Hematopoietic multipotent progenitor cell treated with erythropoietin and hydrocortisone succinate and interleukin-3 and kit ligand, for 8 days (in vitro differentiated cells): ENCODE results near the gene ATOH1.

Experiments
- DNase-seq: peaks from one replicate; pipeline ENCODE4 v3.0.0-alpha.2; 2015

ATOH1 gene

DNA sequence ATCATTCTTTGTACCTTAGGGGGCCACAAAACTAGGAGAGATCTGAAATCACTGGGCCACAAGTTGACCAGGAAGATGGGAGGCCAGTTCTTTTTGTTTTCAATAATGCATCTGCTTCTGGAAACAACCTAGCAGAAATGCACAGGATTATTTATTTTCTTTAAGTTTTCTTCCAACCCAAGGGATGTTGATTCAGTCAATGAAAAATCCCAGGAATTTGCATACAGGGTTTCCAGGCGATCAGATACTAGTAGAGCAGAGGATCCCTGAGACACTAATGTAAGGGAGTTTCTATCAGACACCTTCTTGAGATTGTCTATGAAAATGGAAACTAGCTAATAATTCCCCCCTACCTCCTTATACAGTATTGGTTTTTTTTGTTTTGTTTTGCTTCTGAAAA lies 7.4 kb downstream of the ATOH1 start:
- DNase-seq: no peak

DNA sequence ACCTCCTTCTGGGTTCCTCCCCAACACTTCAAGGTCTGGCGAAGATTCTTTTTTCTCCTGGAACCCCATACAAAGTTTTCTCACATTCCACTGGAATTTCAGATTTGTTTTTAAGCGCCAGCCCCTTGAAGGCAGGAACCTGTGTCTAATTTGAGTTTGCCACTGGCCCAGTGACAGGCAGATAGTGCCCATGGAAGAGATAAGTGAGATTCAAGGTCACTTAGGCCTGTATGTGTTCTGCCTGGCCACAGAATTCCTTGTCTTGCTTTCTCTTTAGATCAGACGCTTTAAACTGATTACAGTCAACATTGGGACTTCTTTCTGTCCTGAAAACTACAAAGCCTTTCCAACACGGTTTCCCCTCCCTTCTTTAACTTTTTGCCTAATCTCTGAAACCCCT lies 11.2 kb downstream of the ATOH1 start:
- DNase-seq: no peak

DNA sequence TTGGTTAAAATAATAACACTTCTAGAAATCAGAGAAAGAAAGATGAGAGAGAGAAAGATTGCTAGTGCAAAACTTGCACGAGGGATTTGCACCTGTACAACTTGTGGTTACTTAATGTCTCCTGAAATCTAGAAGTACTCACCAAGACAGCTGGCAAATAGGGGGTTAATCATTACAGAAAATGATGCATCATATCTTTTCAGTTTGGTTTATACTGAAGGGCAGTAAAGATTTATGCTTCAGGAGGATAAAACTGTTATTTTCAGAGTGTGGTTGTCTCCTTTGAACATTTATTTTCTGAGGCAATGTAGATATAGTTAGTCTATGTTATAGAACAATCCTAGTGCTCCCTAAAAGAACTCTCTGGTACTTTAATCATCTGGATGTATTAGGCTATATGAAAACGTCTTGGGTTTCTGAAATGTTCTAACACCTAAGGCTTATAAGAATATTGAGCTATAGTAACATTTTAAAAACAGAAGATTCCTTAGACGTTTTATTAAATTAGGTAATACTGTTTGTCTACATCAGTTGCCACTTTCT lies 13.3 kb downstream of the ATOH1 start:
- DNase-seq: no peak

DNA sequence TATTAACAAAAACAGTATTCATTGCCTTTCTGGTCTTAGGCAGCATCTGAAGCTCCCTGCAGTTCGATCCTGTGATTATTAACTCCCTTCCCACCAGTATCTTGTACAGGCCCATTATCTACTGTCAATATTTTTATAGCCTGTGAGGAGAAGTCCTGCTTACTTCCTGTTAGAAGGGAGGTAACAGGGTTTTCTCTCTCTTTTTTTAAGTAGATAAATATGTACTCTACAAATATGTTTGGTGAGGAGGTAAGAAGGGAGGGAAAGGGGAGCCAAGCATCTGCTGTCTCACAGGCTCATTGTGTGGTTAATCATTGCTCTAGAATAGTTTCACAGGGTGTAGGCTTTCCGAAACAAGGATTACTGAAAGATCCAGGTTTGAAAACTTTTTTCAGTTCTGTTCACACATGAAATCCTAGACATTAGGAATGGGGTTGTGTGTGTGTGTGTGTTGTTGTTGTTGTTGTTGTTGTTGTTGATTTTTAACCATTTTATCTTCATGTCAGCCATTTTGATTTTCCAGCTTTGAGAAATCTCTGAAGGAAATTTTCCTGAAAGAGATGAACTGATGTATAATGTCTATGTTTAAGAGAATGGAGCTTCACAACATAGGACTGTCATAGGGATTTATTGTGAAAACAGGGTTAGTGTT lies 14.2 kb downstream of the ATOH1 start:
- no peak for DNase-seq

DNA sequence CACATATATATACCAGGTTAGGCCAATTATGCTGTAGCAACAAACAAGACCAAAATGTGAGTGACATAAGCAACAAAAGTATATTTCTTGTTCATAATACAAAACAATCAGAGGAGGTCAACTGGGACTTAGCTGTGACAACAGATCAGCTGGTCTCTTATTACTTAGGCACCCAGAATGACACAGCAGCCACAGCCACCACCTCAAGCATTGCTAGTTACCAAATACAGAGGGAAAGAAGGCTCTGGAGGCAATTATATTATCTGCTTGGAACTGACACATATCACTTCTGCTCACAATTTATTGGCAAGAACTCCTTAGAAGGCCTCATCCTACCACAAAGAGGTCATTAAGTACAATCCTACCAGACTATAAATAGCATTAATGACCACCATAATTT lies 15.2 kb downstream of the ATOH1 start:
- no peak for DNase-seq

DNA sequence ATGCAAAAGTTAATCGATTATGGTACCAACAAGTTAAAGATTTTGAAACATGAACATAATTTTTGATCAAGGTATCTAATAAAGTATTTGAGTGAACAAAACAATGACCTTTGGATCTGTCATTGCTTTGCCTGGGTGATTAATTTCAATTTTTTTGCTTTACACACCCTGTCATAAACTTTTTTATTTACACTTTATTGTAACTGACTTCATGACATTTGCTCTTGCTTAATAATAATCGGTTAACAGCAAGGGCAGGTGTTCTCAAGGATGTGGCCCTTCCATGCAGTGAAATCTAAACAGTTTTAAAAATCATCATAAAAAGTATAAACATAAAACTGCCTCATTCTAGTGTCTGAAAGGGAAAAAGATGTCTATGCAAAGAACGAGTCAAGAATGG lies 24.1 kb downstream of the ATOH1 start:
- no peak for DNase-seq

DNA sequence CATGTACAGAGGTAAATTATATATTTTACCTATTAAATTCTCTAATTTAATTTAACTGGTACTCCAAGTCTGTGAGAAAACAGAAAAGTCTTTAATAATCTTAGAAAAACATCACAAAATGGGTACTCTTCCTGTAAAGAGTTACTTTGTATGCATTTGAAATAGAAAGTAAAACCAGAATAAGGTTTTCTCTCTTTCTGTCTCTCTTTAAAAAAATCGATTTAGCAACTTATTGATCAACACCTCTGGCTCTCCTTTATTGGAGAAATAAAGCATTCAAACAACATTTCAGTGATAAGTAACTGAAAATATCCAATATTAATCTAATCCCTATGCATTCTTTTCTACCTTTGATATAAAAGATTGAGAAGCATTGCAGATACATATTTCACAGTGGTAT lies 27.4 kb downstream of the ATOH1 start:
- DNase-seq: no peak

DNA sequence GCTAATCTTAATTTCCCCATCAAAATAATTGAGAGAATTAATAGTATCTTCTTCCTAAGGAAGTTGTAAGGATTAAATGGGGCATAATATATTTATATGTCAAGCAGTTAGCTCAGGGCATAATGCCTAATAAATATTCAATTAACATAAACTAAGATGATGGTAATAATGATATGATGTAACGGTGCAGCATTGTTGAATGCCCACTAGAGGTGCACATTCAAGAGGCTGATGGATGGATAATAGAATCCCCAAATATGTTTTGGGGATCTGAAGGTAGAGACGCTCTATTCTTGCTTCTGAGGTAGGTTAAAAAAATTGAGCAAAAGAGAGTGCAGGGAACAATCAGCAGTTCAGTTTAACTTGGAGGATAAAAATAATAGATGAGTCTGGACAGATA lies 37.1 kb downstream of the ATOH1 start:
- DNase-seq: no peak

DNA sequence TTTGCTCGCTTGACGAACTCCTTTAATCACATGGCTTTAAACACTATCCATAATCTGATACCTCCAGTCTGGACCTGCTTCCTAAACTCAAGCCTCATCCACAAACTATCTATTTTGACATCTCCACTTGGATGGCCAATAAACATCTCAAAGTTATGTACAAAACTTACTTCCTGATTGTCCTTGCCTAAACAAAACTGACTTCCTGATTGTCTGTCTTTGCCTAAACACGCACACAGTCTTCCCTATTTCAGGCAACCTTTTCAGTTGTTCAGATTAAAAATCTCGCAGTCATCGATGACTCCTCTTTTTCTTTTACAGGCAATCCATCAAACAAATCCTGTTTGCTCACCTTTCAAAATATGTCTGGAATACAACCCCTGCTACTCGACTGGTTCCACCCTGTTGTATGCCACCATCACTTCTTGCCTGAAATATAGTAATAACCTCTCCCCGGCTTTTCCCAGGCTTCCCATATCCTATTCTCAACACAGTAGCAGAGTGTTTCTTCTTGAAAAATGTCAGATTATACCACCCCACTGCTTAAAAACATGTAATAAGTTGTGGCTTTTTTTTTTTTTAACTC lies 39.0 kb downstream of the ATOH1 start:
- DNase-seq: no peak

DNA sequence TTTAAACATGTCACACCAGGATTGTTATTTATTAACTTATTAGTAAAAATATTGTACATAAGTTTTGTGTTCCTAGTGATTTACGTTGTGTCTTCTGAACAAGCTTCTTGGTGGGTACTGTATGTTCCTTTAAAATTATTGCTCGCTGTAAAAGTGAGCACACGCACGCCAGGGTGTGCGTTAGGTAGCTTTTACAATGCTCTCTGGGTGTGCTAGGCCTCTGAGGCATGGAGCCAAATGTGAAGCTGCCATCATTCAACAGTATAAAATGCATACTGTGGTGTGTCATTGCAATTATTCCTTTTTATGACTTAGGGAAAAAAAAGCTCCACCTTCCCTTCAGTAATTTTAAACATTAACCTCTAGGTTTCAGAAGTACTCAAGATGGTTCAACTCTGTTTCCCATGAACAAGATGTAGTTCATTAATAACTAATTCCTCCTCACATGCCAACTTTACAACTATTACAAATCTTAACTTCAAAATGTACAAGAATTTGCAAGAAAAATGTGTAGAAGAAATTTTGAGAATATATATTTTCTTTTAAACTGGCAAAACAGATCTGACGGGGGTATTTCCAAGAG lies 42.4 kb downstream of the ATOH1 start:
- no peak for DNase-seq

DNA sequence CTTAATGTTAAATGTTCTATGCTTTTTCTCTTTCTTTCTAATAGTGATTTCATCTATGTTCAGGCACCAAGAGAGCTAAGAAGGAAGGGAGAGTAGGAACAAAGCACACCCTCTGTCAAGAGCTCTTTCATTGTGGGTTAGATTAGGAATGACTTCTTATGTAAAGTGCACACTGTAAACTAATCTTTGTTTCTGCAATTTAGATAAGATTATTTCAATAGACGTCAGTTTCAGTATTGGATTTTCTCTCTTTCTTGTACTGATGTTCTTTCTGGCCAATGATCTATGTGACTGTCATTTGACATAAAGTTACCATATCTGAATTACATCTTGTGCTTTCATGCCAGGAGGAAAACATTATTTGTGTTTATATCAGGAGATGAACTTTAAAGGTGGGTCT lies 48.2 kb downstream of the ATOH1 start:
- no peak for DNase-seq

DNA sequence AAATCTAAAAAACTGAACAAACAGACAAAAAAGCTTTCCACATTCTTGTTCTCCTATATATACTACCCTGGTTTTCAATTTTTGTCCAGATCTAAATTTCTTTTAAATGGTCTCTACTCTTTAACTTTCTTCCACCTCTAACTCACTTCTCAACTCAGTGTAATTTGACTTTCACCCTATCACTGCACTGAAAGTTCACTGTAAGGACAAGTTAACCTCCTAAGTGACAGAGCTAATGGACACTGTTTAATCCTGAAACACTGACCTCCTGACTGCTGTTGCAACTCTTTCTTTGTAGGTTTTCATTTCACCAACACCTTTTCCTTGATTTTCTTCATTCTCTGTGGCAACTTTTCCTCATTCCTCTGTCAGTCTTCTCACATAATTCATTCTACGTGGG lies 50.0 kb downstream of the ATOH1 start:
- DNase-seq: no peak

DNA sequence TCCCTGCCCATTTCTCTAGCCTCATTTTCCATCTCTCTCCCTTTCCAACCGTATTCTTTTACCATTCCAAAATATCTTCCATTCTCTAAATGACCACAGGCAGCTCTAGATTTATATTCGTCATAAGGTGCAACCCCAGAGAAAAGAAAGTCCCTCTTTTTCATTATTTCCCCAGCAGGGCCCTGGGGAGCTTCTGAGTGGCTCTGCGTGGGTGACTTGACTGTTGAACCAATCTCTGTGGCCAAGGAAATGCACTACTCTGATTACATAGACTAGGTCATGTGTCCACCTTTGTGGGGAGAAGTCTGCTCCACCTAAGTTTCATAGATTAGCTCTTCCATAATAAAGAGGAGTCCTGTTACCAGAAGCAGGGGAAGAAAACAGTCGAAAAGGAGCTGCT lies 51.4 kb downstream of the ATOH1 start:
- DNase-seq: no peak
